ENCODE data around the gene KATNB1.

Gene KATNB1

DNA sequence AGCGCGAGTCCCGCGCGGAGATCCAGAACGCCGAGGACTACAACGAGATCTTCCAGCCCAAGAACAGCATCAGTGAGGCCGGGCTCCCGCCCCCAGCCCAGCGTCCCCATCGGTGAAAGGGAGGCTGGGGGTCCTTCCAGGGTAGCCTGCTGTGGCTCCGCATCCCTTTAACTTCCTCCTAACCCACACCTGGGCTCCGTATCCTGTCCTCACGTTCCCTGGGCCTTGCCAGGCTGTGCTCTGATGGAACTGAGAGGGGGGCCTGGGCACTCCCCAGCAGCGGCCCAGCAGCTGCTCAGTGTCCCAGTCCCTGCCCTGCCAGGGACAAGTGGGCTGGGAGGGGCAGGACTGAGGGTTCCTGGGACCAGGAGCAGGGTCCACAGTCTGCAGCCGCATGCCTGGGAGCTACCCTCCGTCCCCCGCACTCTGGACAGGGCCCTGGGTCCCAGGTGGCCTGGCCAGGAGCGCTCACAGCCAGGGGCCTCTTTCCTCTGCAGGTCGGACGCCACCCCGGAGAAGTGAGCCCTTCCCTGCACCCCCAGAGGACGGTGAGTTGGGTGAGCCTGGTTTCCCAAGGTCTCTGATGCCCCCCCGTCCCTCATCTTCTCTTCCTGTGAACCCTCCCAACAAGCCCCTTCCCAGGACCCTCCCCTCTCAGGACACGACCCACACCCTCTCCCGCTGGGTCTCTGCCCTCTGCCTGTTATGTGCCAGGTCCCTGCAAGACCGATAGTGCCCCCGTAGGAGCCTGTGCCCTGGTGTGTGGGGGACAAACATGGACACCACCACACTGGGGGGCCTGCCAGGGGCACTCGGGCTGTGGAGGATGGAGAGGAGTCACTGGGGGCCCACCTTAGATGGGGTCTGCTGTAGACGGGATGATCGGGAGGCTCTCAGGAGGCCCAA lies 18.1 kb downstream of the KATNB1 start:
- DNase-seq (no peak), ATAC-seq (replicated peaks) (no peak)
- Mint-ChIP-seq H3K36me3 (ENCODE audit: insufficient read depth) (peaks cover 12% of the 10 kb centered on the region), H3K9me3 (no peaks in the 10 kb centered on the region), H3K4me1 (ENCODE audit: low read depth in 2 of 2) (peaks cover 8 to 12% of the 10 kb centered on the region in 2 donors), H3K4me3 (no peak overlapping the region), H3K27ac (no peak overlapping the region), H3K27me3 (no peaks in the 10 kb centered on the region)

DNA sequence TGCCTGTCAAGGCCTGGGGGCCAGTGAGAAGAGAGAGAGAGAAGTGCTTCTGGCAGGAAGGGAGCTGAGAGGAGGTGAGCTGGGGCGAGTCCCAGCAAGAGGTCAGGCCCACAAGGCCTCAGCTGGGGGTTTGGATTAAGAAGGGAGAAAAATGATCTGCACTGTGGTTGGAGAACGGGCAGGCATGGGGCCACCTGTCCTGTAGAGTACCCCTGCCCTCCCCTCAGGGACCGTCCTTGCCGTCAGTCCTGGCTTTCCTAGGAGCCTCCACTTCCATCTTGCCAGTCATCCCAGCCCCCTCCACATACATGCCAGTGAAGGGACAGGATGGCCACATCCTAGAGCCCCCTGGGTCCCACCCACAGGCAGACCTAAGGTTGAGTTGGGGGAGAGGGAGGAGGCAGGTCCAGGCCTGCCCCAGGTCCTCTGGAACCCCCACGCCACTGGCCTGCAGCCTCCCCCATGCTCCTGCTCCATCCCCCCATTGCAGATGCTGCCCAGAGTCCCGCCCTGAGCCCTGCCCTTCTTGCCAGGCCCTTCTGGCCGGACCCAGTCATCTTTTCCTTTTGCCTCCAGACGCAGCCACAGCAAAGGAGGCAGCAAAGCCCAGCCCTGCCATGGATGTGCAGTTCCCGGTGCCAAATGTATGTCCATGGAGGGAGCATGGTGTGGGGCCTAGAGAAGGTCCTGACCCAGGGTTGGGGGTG lies 18.9 kb downstream of the KATNB1 start:
- no peaks in the 10 kb centered on the region for H3K9me3 Mint-ChIP-seq
- H3K4me3 Mint-ChIP-seq: no peak overlapping the region
- no peak for DNase-seq
- no peaks in the 10 kb centered on the region for H3K27me3 Mint-ChIP-seq
- peak overlapping the region in 1 of 2 donors; percentile 11 for H3K27ac Mint-ChIP-seq
- no peak for ATAC-seq (replicated peaks)
- H3K36me3 Mint-ChIP-seq (ENCODE audit: insufficient read depth): peaks cover 12% of the 10 kb centered on the region
- H3K4me1 Mint-ChIP-seq (ENCODE audit: low read depth in 2 of 2): peaks cover 8 to 12% of the 10 kb centered on the region in 2 donors

DNA sequence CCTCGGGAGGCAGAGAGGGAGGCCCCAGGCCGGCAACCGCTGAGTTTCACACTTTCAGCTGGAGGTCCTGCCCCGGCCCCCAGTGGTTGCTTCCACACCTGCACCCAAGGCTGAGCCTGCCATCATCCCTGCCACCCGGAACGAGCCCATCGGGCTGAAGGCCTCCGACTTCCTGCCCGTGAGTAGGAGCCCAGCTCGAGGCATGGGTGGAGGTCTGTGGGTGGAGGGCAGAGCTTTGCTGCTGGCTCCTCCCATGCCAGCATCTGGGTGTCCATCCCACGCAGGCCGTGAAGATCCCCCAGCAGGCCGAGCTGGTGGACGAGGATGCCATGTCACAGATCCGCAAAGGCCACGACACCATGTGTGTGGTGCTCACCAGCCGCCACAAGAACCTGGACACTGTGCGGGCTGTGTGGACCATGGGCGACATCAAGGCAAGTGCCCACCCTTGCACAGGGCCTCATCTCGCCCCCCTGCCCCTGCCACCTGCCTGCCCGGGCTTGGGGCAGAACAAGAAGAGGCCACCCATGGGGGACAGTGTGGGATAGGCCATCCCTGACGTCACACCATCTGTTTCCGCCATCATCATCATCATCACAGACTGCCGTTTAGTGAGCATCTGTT lies 19.6 kb downstream of the KATNB1 start:
- Mint-ChIP-seq H3K36me3 (ENCODE audit: insufficient read depth) (peaks cover 9% of the 10 kb centered on the region), H3K27me3 (no peaks in the 10 kb centered on the region), H3K4me1 (ENCODE audit: low read depth in 2 of 2) (peaks cover 7 to 8% of the 10 kb centered on the region in 2 donors), H3K9me3 (no peaks in the 10 kb centered on the region), H3K4me3 (no peak overlapping the region), H3K27ac (peak overlapping the region in 1 of 2 donors; percentile 11)
- ATAC-seq (replicated peaks) (no peak), DNase-seq (no peak)

DNA sequence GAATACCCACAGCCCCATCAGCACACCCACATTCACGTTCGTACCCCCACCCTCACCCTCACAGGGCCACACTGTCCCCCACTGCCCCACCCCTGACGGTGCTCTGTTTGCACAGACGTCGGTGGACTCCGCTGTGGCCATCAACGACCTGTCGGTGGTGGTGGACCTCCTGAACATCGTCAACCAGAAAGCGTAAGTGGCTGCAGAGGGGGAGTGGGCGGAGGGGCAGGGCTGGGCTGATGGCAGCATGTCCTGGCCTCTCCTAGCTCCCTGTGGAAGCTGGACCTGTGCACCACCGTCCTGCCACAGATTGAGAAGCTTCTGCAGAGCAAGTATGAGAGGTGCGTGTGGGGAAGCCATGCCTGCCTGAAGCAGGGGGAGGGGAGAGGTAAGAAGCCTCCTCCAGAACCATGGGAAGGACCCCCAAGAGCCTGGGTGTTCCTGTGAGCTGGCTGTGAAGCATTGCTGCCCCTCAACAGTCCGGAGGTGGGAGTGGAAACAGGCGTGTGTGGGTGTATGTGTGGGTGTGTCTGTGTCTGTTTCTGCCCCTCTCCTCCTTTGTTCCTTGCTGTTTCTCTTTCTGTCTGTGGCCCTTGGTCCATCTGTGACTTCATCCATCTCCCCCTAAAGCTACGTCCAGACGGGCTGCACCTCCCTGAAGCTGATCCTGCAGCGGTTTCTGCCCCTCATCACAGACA lies 20.3 kb downstream of the KATNB1 start:
- DNase-seq (no peak), ATAC-seq (replicated peaks) (no peak)
- Mint-ChIP-seq H3K9me3 (no peaks in the 10 kb centered on the region), H3K4me1 (ENCODE audit: low read depth in 2 of 2) (peaks cover 4% of the 10 kb centered on the region in 2 donors), H3K27ac (no peak overlapping the region), H3K36me3 (ENCODE audit: insufficient read depth) (peaks cover 9% of the 10 kb centered on the region), H3K4me3 (no peak overlapping the region), H3K27me3 (no peaks in the 10 kb centered on the region)

DNA sequence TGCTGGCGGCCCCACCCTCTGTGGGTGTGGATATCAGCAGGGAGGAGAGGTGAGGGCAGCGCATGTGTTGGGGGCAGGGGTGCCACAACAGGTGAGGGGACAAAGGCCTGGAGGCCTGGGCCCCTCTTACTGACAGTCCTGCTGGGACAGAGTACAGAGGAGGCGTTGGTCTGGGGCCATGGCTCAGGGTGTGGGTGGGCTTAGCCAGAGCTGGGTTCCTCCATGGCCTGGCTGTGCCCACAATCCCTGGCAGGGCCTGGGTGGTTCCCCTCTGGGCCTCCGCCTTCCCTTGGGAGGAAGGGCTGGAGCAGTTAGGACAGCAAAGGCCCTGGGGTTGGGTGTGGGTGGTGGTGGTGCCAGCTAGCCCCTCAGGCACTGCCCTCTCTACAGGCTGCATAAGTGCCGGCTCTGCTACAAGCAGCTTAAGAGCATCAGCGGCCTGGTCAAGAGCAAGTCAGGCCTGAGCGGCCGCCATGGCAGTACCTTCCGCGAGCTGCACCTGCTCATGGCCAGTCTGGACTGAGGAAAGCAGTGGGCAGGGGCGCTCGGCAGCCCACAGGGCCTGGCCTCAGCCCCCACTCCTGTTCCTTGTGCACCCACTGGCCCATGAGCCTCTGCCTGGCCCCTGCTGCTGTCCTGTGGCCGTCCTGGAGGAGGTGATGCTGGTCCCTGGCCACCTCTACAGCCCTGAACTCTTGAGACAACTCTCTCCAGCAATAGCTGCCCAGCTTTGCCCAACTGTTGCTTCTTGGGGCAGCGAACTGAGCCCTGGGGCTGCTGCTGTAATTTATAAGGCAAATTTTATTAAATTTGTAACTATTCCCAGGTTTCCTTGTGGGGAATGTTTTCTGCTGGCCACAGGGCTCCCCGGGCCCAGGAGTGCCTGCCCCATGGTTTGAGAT lies 21.1 kb downstream of the KATNB1 start:
- no peak for DNase-seq

DNA sequence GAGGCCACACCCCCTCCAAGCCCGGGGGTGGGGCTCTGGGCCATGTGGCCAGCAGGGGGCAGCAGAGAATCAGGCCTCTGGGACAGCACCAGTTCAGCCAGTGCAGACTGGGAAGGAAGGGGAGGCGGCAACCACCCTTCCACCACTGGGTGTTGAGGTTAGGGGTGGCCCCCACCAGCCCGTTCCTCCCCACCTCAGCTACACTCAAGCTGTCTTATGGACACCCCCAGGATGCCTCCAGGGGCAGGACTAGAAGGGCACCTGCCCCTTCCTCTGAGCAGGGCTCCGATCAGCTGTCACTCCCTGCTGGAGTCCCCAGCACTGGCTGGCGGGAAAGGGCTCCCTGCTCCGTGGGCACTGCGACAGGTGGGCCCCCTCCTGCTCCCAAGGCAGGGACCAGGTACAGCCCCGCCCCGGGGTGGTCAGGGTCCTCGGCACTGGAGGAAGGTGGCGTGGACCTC lies 21.8 kb downstream of the KATNB1 start:
- Mint-ChIP-seq H3K27me3 (no peaks in the 10 kb centered on the region), H3K4me3 (no peak overlapping the region), H3K27ac (peak overlapping the region in 1 of 2 donors; percentile 16), H3K9me3 (no peaks in the 10 kb centered on the region), H3K4me1 (ENCODE audit: low read depth in 2 of 2) (peaks cover 0 to 4% of the 10 kb centered on the region in 2 donors), H3K36me3 (ENCODE audit: insufficient read depth) (peaks cover 7% of the 10 kb centered on the region)
- DNase-seq (peak; percentile 93 to 96 (median 94)), ATAC-seq (replicated peaks) (peak; percentile 99)

More for the DNA sequence above, 21.1 kb downstream of the KATNB1 start:
- peaks cover 0 to 2% of the 10 kb centered on the region in 2 donors for H3K4me1 Mint-ChIP-seq (ENCODE audit: low read depth in 2 of 2)
- H3K9me3 Mint-ChIP-seq: no peaks in the 10 kb centered on the region
- H3K27ac Mint-ChIP-seq: no peak overlapping the region
- H3K36me3 Mint-ChIP-seq (ENCODE audit: insufficient read depth): peaks cover 9% of the 10 kb centered on the region
- ATAC-seq (replicated peaks): no peak
- no peaks in the 10 kb centered on the region for H3K27me3 Mint-ChIP-seq
- H3K4me3 Mint-ChIP-seq: no peak overlapping the region

DNA sequence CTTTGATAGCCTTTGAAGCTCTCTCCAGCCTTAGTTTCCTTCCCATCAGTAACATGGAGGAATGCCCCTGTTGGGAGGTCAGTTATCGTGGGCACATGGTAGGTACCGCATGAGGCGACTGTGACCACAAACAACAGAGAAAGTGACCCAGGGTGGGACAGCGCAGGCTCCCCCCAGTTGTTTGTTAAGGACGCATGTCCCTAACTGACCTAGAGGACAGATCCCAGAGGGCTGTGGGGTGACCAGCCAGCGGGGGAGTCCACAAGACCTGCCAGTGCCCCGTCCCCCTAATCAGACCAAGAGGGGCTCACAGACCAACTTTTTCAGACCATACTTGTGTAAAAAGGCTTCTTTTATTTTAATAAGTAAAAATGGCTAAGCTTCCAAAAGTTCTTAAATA lies 22.3 kb downstream of the KATNB1 start:
- no peaks in the 10 kb centered on the region for H3K27me3 Mint-ChIP-seq
- H3K4me3 Mint-ChIP-seq: peak overlapping the region in 1 of 2 donors; percentile 22
- H3K9me3 Mint-ChIP-seq: no peaks in the 10 kb centered on the region
- ATAC-seq (replicated peaks) (no peak), DNase-seq (no peak)
- H3K4me1 Mint-ChIP-seq (ENCODE audit: low read depth in 2 of 2): peaks cover 0 to 5% of the 10 kb centered on the region in 2 donors
- H3K27ac Mint-ChIP-seq: peak overlapping the region; percentile 16 to 44
- peaks cover 7% of the 10 kb centered on the region for H3K36me3 Mint-ChIP-seq (ENCODE audit: insufficient read depth)

DNA sequence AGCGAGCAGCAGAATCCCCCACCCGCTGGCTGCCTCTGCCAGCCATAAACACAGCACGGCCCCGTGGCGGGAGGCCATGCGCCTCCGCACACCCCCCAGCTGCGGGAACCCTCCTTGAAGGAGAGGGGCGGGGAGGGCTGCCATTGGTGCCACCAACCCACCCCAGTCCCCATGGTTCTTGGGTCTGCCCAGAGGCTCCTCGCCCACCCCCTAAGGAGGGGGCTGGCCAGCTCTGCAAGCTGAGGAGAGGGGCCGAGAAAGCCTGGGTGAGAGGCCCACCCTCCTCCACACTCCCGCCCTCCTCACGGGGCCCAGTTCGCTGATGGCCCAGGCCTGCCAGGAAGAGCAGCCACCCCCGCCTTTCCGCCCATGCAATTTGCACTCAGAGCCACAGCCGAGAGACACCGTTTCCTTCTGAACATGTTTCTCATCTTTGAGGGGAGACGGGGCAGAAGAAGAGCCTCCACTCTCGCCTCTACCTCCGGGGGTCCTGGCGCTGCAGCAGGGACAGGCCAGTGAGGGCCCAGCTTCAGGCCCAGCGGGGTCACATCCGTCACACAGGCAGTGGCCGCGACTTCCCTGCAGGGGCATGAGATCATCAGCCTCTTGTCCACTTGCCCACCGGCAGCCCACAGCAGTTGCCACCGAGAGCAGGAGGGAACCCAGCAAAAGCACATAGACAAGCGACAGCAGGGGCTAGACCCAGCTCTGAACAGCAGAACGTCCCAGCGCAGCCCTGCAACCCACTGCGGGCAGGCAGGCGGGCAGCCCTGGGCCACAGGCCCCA lies 23.0 kb downstream of the KATNB1 start:
- peak overlapping the region; percentile 38 to 44 for H3K27ac Mint-ChIP-seq

DNA sequence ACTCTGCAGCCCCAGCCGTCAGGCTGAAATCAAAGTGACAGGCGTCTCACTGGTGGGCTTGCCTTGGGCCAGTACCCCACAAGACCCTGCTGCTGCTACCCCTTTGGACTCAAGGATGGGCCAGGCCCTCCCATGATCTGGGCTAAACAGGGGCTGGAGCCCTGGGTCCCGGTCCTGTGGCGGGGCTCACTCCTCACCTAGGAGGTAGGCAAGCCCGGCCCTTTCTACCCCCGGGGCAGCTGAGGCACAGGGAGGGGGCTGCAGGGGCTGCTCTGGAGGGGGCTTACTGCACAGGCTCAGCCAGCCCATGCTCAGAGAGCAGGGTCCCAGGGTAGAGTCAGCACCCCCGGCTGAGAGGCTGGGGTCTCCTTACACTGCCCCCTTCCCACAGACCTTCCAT lies 23.6 kb downstream of the KATNB1 start:
- no peak for DNase-seq
- peaks cover 7% of the 10 kb centered on the region for H3K36me3 Mint-ChIP-seq (ENCODE audit: insufficient read depth)
- H3K27ac Mint-ChIP-seq: peak overlapping the region in 1 of 2 donors; percentile 45
- peak overlapping the region in 1 of 2 donors; percentile 31 for H3K4me3 Mint-ChIP-seq
- peaks cover 0 to 7% of the 10 kb centered on the region in 2 donors for H3K4me1 Mint-ChIP-seq (ENCODE audit: low read depth in 2 of 2)
- no peaks in the 10 kb centered on the region for H3K27me3 Mint-ChIP-seq
- ATAC-seq (replicated peaks): no peak
- H3K9me3 Mint-ChIP-seq: no peaks in the 10 kb centered on the region

More for the DNA sequence above, 23.0 kb downstream of the KATNB1 start:
- Mint-ChIP-seq H3K27me3 (no peaks in the 10 kb centered on the region), H3K4me1 (ENCODE audit: low read depth in 2 of 2) (peaks cover 0 to 7% of the 10 kb centered on the region in 2 donors), H3K9me3 (no peaks in the 10 kb centered on the region), H3K4me3 (peak overlapping the region; percentile 3 to 68), H3K36me3 (ENCODE audit: insufficient read depth) (peaks cover 7% of the 10 kb centered on the region)
- DNase-seq (peak in 1 of 3 experiments; percentile 31), ATAC-seq (replicated peaks) (no peak)

DNA sequence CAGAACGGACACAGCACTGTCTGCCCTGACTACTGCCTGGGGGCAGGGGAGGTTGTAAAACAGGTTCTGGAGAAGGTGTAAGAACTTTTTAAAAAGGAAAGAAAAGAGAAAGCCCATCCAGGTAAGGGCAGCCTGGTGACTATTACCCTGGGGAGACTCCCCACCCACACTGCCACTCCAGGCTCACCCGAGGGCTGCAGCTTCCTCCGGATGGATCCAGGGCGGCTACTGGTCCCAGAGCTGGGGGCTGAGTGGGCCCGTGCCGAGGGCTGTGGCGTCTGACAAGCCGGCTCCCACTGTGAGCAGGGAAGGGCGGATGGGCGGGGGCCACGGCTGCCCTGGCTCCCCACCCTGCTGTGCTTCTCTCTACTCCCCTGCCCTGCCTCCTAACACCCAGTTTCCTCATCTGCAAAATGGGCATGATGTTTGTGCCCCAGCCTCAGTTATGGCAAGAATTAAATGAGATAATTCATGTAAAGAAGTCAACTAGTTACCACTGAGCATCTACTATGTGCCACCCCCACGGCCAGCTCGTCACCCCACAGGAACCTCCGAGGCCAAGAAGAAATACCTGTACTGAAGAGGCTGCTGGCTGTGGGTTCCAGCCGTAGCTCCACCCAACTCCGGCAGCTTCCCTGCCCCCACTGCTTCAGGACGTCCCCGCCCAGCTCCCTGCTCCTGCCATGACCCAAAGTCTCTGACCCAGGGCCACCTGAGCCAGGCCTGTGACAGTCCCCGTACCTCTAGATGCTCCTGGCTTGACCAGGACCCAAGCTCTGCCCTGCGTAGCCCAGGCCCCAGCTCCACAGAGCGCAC lies 24.2 kb downstream of the KATNB1 start:
- DNase-seq: no peak
- H3K36me3 Mint-ChIP-seq (ENCODE audit: insufficient read depth): peaks cover 7% of the 10 kb centered on the region

More for the DNA sequence above, 24.2 kb downstream of the KATNB1 start:
- Mint-ChIP-seq H3K4me1 (ENCODE audit: low read depth in 2 of 2) (peaks cover 0 to 10% of the 10 kb centered on the region in 2 donors), H3K9me3 (no peaks in the 10 kb centered on the region), H3K27ac (peak overlapping the region; percentile 18 to 45), H3K27me3 (no peaks in the 10 kb centered on the region), H3K4me3 (peak overlapping the region in 1 of 2 donors; percentile 31)
- no peak for ATAC-seq (replicated peaks)
